ENCODE data around the gene KRTAP3-3.

The KRTAP3-3 gene

DNA sequence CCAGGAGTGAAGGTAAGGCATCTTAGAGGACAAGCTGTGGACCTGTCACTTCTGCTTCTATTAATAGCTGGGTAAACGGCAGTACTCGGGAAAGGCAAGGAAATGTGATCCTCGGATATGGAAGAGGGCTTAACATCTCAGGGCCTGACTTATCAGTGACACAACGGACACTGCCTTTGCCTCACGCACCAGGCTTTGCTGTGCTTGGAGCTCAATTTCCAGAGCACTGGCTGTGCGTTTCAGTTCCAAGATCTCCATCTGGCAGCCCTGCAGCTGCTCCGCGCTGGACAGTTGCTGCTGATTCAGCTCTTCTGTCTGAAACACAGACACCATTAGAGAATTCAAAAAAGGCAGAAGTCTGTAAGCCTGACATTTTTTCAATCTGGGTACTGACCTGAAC is 13.4 kb downstream of the KRTAP3-3 start:
- Histone ChIP-seq H3K4me3 (ENCODE audit: low read depth, low read length) (no peak overlapping the region), H3K36me3 (ENCODE audit: control insufficient read depth, insufficient read depth, low read length) (no peaks in the 10 kb centered on the region), H3K9ac (ENCODE audit: low read length) (no peak overlapping the region), H3K27me3 (ENCODE audit: control insufficient read depth, insufficient read depth, low read length) (no peaks in the 10 kb centered on the region), H3K9me3 (ENCODE audit: control insufficient read depth, insufficient read depth, low read depth, low read length) (no peaks in the 10 kb centered on the region), H3K27ac (ENCODE audit: low read depth, low read length) (no peak overlapping the region), H3K4me1 (ENCODE audit: control insufficient read depth, insufficient read depth, low read length) (peaks cover 9% of the 10 kb centered on the region; the same call in 1 of the 2 replicates)

GRCh38 chr17:40980117-40980516 is 13.8 kb downstream of the KRTAP3-3 start:
- Histone ChIP-seq H3K36me3 (ENCODE audit: control insufficient read depth, insufficient read depth, low read length) (no peaks in the 10 kb centered on the region), H3K9me3 (ENCODE audit: control insufficient read depth, insufficient read depth, low read depth, low read length) (no peaks in the 10 kb centered on the region), H3K27me3 (ENCODE audit: control insufficient read depth, insufficient read depth, low read length) (no peaks in the 10 kb centered on the region), H3K4me3 (ENCODE audit: low read depth, low read length) (no peak overlapping the region), H3K27ac (ENCODE audit: low read depth, low read length) (no peak overlapping the region), H3K4me1 (ENCODE audit: control insufficient read depth, insufficient read depth, low read length) (peaks cover 9% of the 10 kb centered on the region; the same call in 1 of the 2 replicates), H3K9ac (ENCODE audit: low read length) (no peak overlapping the region)

- H3K27ac ChIP-seq (ENCODE audit: low read depth, low read length) = no peak overlapping the region
- H3K36me3 ChIP-seq (ENCODE audit: control insufficient read depth, insufficient read depth, low read length) = no peaks in the 10 kb centered on the region
- no peaks in the 10 kb centered on the region for H3K27me3 ChIP-seq (ENCODE audit: control insufficient read depth, insufficient read depth, low read length)
- no peak overlapping the region for H3K4me3 ChIP-seq (ENCODE audit: low read depth, low read length)
- H3K9ac ChIP-seq (ENCODE audit: low read length) = no peak overlapping the region
- H3K4me1 ChIP-seq (ENCODE audit: control insufficient read depth, insufficient read depth, low read length) = peaks cover 9% of the 10 kb centered on the region; the same call in 1 of the 2 replicates
- no peaks in the 10 kb centered on the region for H3K9me3 ChIP-seq (ENCODE audit: control insufficient read depth, insufficient read depth, low read depth, low read length)
Measured at GRCh38 chr17:40978575-40979151, 15.3 kb downstream of the KRTAP3-3 start.

GRCh38 chr17:40975516-40975915 is 18.4 kb downstream of the KRTAP3-3 start:
- peaks cover 4% of the 10 kb centered on the region; the same call in 1 of the 2 replicates for H3K4me1 ChIP-seq (ENCODE audit: control insufficient read depth, insufficient read depth, low read length)
- H3K27ac ChIP-seq (ENCODE audit: low read depth, low read length) = no peak overlapping the region
- no peaks in the 10 kb centered on the region for H3K27me3 ChIP-seq (ENCODE audit: control insufficient read depth, insufficient read depth, low read length)
- peaks cover 3% of the 10 kb centered on the region; the same call in 1 of the 2 replicates for H3K9me3 ChIP-seq (ENCODE audit: control insufficient read depth, insufficient read depth, low read depth, low read length)
- no peaks in the 10 kb centered on the region for H3K36me3 ChIP-seq (ENCODE audit: control insufficient read depth, insufficient read depth, low read length)
- no peak overlapping the region for H3K9ac ChIP-seq (ENCODE audit: low read length)
- no peak overlapping the region for H3K4me3 ChIP-seq (ENCODE audit: low read depth, low read length)

DNA sequence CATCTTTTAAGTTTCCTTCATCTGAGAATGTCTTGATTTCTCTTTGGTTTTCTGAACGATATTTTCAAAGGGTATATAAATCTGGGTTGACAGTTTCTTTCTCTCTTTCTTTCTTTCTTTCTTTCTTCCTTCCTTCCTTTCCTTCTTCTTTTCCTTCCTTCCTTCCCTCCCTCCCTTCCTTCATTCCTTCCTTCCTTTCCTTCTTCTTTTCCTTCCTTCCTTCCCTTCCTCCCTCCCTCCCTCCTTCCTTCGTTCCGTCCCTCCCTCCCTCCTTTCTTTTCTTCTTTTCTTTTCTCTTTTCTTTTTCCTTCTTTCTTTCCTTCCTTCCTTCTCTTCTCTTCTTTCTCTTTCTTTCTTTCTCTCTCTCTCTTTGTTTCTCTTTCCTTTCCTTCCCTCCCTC is 19.6 kb downstream of the KRTAP3-3 start:
- H3K9me3 ChIP-seq (ENCODE audit: control insufficient read depth, insufficient read depth, low read depth, low read length) = peaks cover 3% of the 10 kb centered on the region; the same call in 1 of the 2 replicates
- H3K4me1 ChIP-seq (ENCODE audit: control insufficient read depth, insufficient read depth, low read length) = no peaks in the 10 kb centered on the region
- H3K27me3 ChIP-seq (ENCODE audit: control insufficient read depth, insufficient read depth, low read length) = no peaks in the 10 kb centered on the region
- no peaks in the 10 kb centered on the region for H3K36me3 ChIP-seq (ENCODE audit: control insufficient read depth, insufficient read depth, low read length)
- H3K27ac ChIP-seq (ENCODE audit: low read depth, low read length) = no peak overlapping the region
- H3K9ac ChIP-seq (ENCODE audit: low read length) = no peak overlapping the region
- H3K4me3 ChIP-seq (ENCODE audit: low read depth, low read length) = no peak overlapping the region

DNA sequence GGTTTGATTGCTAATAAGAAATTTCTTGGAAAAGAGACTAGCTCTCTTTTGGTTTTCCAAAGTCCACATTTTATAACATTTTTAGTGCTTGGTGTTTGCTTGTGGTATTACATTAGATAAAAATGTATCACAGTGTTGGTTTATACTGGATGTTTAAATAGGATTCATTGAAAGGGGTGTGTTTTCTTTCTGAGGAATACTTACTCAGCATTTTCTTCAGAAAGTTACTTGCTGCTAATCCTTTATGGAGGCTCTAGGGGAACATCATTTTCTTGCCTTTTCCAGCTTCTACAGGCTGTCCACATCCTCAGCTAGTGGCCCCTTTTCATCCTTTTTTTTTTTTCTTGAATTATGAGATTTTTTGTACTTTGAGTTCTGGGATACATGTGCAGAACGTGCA is 26.4 kb downstream of the KRTAP3-3 start:
- peaks cover 3% of the 10 kb centered on the region; the same call in 1 of the 2 replicates for H3K9me3 ChIP-seq (ENCODE audit: control insufficient read depth, insufficient read depth, low read depth, low read length)
- H3K27ac ChIP-seq (ENCODE audit: low read depth, low read length) = no peak overlapping the region
- no peaks in the 10 kb centered on the region for H3K4me1 ChIP-seq (ENCODE audit: control insufficient read depth, insufficient read depth, low read length)
- no peaks in the 10 kb centered on the region; the same call in 1 of the 2 replicates for H3K27me3 ChIP-seq (ENCODE audit: control insufficient read depth, insufficient read depth, low read length)
- H3K36me3 ChIP-seq (ENCODE audit: control insufficient read depth, insufficient read depth, low read length) = no peaks in the 10 kb centered on the region
- no peak overlapping the region for H3K9ac ChIP-seq (ENCODE audit: low read length)
- no peak overlapping the region for H3K4me3 ChIP-seq (ENCODE audit: low read depth, low read length)

- Histone ChIP-seq H3K27me3 (ENCODE audit: control insufficient read depth, insufficient read depth, low read length) (no peaks in the 10 kb centered on the region; the same call in 1 of the 2 replicates), H3K4me3 (ENCODE audit: low read depth, low read length) (no peak within 1 kb of the TSS), H3K4me1 (ENCODE audit: control insufficient read depth, insufficient read depth, low read length) (no peaks in the 10 kb centered on the region), H3K9ac (ENCODE audit: low read length) (no peak within 1 kb of the TSS), H3K27ac (ENCODE audit: low read depth, low read length) (no peak within 1 kb of the TSS), H3K36me3 (ENCODE audit: control insufficient read depth, insufficient read depth, low read length) (no peaks in the 10 kb centered on the region), H3K9me3 (ENCODE audit: control insufficient read depth, insufficient read depth, low read depth, low read length) (peaks cover 3% of the 10 kb centered on the region; the same call in 1 of the 2 replicates)
Measured at GRCh38 chr17:40966848-40967247, 27.1 kb downstream of the KRTAP3-3 start, which contains the start of gene KRT39. Gene KRT39 (minus strand): TSS chr17:40966948. CDS start chr17:40966856, 92 bp downstream.

DNA sequence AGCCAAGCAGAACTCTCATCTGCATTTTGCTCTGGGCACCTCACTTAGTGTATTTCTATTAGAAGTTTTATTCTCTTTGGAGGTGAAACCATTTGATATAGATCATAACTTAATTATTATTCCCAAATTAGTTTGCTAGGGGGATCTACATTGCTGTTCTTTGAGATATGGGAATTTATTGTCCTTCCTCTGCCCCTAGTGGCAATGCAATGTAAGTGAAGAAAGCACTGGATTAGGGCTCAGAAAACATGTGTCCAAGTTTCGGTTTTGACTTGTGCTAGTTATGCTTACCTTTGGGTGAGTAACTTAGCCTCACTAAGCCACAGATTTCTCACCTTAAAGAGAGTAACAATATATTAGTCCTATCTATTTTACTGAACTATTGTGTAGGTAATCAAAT is 30.1 kb downstream of the KRTAP3-3 start:
- Histone ChIP-seq H3K9ac (ENCODE audit: low read length) (no peak overlapping the region), H3K4me3 (ENCODE audit: low read depth, low read length) (no peak overlapping the region), H3K4me1 (ENCODE audit: control insufficient read depth, insufficient read depth, low read length) (no peaks in the 10 kb centered on the region), H3K27ac (ENCODE audit: low read depth, low read length) (no peak overlapping the region), H3K27me3 (ENCODE audit: control insufficient read depth, insufficient read depth, low read length) (no peaks in the 10 kb centered on the region; the same call in 1 of the 2 replicates), H3K36me3 (ENCODE audit: control insufficient read depth, insufficient read depth, low read length) (no peaks in the 10 kb centered on the region), H3K9me3 (ENCODE audit: control insufficient read depth, insufficient read depth, low read depth, low read length) (no peaks in the 10 kb centered on the region)

DNA sequence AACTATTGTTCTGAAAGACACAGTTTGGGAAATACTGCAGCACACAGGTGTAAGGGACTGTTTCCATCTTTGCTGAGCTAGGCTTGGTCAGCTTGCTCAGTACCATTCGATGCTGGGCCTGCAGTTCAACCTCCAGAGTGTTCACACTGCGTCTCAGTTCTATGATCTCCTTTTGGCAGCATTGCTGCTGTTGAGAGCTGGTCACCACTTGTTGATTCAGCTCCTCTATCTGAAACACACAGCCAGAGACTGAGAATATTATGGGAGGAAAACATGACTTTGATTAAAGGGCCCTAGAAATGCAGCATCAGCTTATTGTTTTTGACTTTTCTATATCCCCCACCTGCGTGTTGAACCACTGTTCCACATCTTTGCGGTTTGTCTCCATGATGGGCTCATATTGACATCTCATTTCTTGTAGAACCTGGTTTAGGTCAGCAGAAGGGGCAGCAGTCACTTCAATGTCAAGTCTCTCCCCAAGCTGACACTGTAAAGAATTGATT is 31.9 kb downstream of the KRTAP3-3 start:
- no peak overlapping the region for H3K4me3 ChIP-seq (ENCODE audit: low read depth, low read length)
- H3K9me3 ChIP-seq (ENCODE audit: control insufficient read depth, insufficient read depth, low read depth, low read length) = no peaks in the 10 kb centered on the region
- no peaks in the 10 kb centered on the region for H3K36me3 ChIP-seq (ENCODE audit: control insufficient read depth, insufficient read depth, low read length)
- H3K4me1 ChIP-seq (ENCODE audit: control insufficient read depth, insufficient read depth, low read length) = peaks cover 14% of the 10 kb centered on the region
- no peak overlapping the region for H3K9ac ChIP-seq (ENCODE audit: low read length)
- H3K27ac ChIP-seq (ENCODE audit: low read depth, low read length) = no peak overlapping the region
- H3K27me3 ChIP-seq (ENCODE audit: control insufficient read depth, insufficient read depth, low read length) = no peaks in the 10 kb centered on the region; the same call in 1 of the 2 replicates

GRCh38 chr17:40961591-40961990 is 32.4 kb downstream of the KRTAP3-3 start:
- Histone ChIP-seq H3K4me1 (ENCODE audit: control insufficient read depth, insufficient read depth, low read length) (peaks cover 18% of the 10 kb centered on the region), H3K27ac (ENCODE audit: low read depth, low read length) (no peak overlapping the region), H3K9ac (ENCODE audit: low read length) (no peak overlapping the region), H3K36me3 (ENCODE audit: control insufficient read depth, insufficient read depth, low read length) (no peaks in the 10 kb centered on the region), H3K4me3 (ENCODE audit: low read depth, low read length) (no peak overlapping the region), H3K27me3 (ENCODE audit: control insufficient read depth, insufficient read depth, low read length) (no peaks in the 10 kb centered on the region), H3K9me3 (ENCODE audit: control insufficient read depth, insufficient read depth, low read depth, low read length) (no peaks in the 10 kb centered on the region)

DNA sequence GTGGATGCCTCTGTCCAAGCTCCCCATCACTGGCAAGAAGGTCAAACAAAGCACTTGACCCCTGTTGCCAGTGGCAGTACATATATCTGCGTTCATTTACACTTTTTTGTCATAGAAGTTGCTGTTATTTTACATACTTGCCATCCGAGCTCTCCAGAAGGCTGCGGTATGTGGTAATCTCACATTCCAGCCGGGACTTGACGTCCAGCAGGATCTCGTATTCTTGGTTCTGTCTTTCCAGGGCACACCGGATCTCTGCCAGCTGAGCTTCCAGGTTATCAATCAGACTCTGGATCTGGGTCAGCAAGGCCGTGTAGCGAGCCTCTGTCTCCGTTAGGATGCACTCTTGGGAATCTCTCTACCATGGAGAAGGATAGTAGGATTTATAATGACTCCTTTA is 33.8 kb downstream of the KRTAP3-3 start:
- Histone ChIP-seq H3K9ac (ENCODE audit: low read length) (no peak overlapping the region), H3K27ac (ENCODE audit: low read depth, low read length) (no peak overlapping the region)

More for the DNA sequence above, 33.8 kb downstream of the KRTAP3-3 start:
- H3K4me1 ChIP-seq (ENCODE audit: control insufficient read depth, insufficient read depth, low read length) = peaks cover 18% of the 10 kb centered on the region
- H3K9me3 ChIP-seq (ENCODE audit: control insufficient read depth, insufficient read depth, low read depth, low read length) = no peaks in the 10 kb centered on the region
- no peaks in the 10 kb centered on the region for H3K27me3 ChIP-seq (ENCODE audit: control insufficient read depth, insufficient read depth, low read length)
- H3K4me3 ChIP-seq (ENCODE audit: low read depth, low read length) = no peak overlapping the region
- H3K36me3 ChIP-seq (ENCODE audit: control insufficient read depth, insufficient read depth, low read length) = no peaks in the 10 kb centered on the region

Measured in HUES6 (cell line).